Parathyroid adenoma (tissue), 2 donors: ENCODE data around the gene SNTG2.

Source experiments
- H2AFZ ChIP-seq: fragments of 300-600 bp; sonication (generic); one replicate; pipeline ENCODE4 v1.7.0; 2017; ENCODE audit warnings: antibody characterized with exemption, mild to moderate bottlenecking
- H3K27ac ChIP-seq: fragments of 300-600 bp; sonication (generic); one replicate; pipeline ENCODE4 v1.7.0; 2017
- H3K27me3 ChIP-seq: fragments of 300-600 bp; sonication (generic); one replicate; pipeline ENCODE4 v1.7.0; 2017; ENCODE audit warnings: low read length; ENCODE audit not compliant: control insufficient read depth, insufficient read depth
- H3K36me3 ChIP-seq: fragments of 300-600 bp; sonication (generic); one replicate; pipeline ENCODE4 v1.7.0; 2017; ENCODE audit warnings: low read length; ENCODE audit not compliant: control insufficient read depth, insufficient read depth
- H3K4me1 ChIP-seq: fragments of 300-600 bp; sonication (generic); one replicate; pipeline ENCODE4 v1.7.0; 2017; ENCODE audit warnings: control low read depth
- H3K4me2 ChIP-seq: fragments of 300-600 bp; sonication (generic); one replicate; pipeline ENCODE4 v1.7.0; 2017; ENCODE audit warnings: low read length
- H3K4me3 ChIP-seq: fragments of 300-600 bp; sonication (generic); one replicate; pipeline ENCODE4 v1.7.0; 2017; ENCODE audit warnings: low read depth, low read length
- H3K79me2 ChIP-seq: fragments of 300-600 bp; sonication (generic); one replicate; pipeline ENCODE4 v1.7.0; 2017; ENCODE audit warnings: control low read depth
- H3K9ac ChIP-seq: fragments of 300-600 bp; sonication (generic); one replicate; pipeline ENCODE4 v1.7.0; 2017; ENCODE audit warnings: mild to moderate bottlenecking
- H3K9me3 ChIP-seq: fragments of 300-600 bp; sonication (generic); one replicate; pipeline ENCODE4 v1.7.0; 2017; ENCODE audit warnings: low read length; ENCODE audit not compliant: control insufficient read depth
- CTCF ChIP-seq: fragments of 300-600 bp; sonication (generic); IDR thresholded peaks from one replicate; pipeline ENCODE4 v1.7.0; 2017; ENCODE audit warnings: antibody characterized with exemption, mild to moderate bottlenecking
- donor health status: primary hyperparathyroidism.

The SNTG2 gene

GRCh38 chr2:1253629-1254028, 303.0 kb downstream of the SNTG2 start:
- no peaks in the 10 kb centered on the region for H3K27me3 ChIP-seq
- H3K4me3 ChIP-seq = no peak overlapping the region
- no peaks in the 10 kb centered on the region for H3K36me3 ChIP-seq
- H3K27ac ChIP-seq = no peak overlapping the region
- H3K79me2 ChIP-seq = no peaks in the 10 kb centered on the region
- H3K4me2 ChIP-seq = no peak overlapping the region
- no peaks in the 10 kb centered on the region for H3K9me3 ChIP-seq
- H3K4me1 ChIP-seq = no peaks in the 10 kb centered on the region
- no peak overlapping the region for H2AFZ ChIP-seq
- no peak for TF ChIP-seq CTCF
- H3K9ac ChIP-seq = no peak overlapping the region

- H3K4me3 ChIP-seq = no peak overlapping the region
- no peak for TF ChIP-seq CTCF
- H3K9ac ChIP-seq = no peak overlapping the region
- no peak overlapping the region for H3K27ac ChIP-seq
- no peaks in the 10 kb centered on the region for H3K27me3 ChIP-seq
- H3K9me3 ChIP-seq = no peaks in the 10 kb centered on the region
- no peaks in the 10 kb centered on the region for H3K36me3 ChIP-seq
- H3K4me2 ChIP-seq = no peak overlapping the region
- no peaks in the 10 kb centered on the region for H3K79me2 ChIP-seq
- no peaks in the 10 kb centered on the region for H3K4me1 ChIP-seq
- no peak overlapping the region for H2AFZ ChIP-seq
These were observed 304.2 kb downstream of the SNTG2 start for GRCh38 chr2:1254662-1255343.

GRCh38 chr2:1256632-1257324, 306.1 kb downstream of the SNTG2 start:
- Histone ChIP-seq H3K4me2 (no peak overlapping the region), H3K9ac (no peak overlapping the region)

GRCh38 chr2:1257334-1257733, 306.7 kb downstream of the SNTG2 start:
- no peaks in the 10 kb centered on the region for H3K36me3 ChIP-seq
- no peaks in the 10 kb centered on the region for H3K4me1 ChIP-seq
- H3K27me3 ChIP-seq = no peaks in the 10 kb centered on the region
- H3K4me3 ChIP-seq = no peak overlapping the region
- no peaks in the 10 kb centered on the region for H3K9me3 ChIP-seq
- no peak for TF ChIP-seq CTCF
- no peak overlapping the region for H3K4me2 ChIP-seq
- H2AFZ ChIP-seq = no peak overlapping the region
- H3K27ac ChIP-seq = no peak overlapping the region
- H3K9ac ChIP-seq = no peak overlapping the region
- H3K79me2 ChIP-seq = no peaks in the 10 kb centered on the region

More at GRCh38 chr2:1256632-1257324, 306.1 kb downstream of the SNTG2 start:
- no peaks in the 10 kb centered on the region for H3K36me3 ChIP-seq
- TF ChIP-seq CTCF = no peak
- no peaks in the 10 kb centered on the region for H3K4me1 ChIP-seq
- no peak overlapping the region for H2AFZ ChIP-seq
- H3K4me3 ChIP-seq = no peak overlapping the region
- no peaks in the 10 kb centered on the region for H3K79me2 ChIP-seq
- no peaks in the 10 kb centered on the region for H3K9me3 ChIP-seq
- no peak overlapping the region for H3K27ac ChIP-seq
- H3K27me3 ChIP-seq = no peaks in the 10 kb centered on the region

- H2AFZ ChIP-seq = no peak overlapping the region
- no peak for TF ChIP-seq CTCF
These were observed 309.1 kb downstream of the SNTG2 start for GRCh38 chr2:1259746-1260145.

More at GRCh38 chr2:1259746-1260145, 309.1 kb downstream of the SNTG2 start:
- no peaks in the 10 kb centered on the region for H3K79me2 ChIP-seq
- H3K27me3 ChIP-seq = no peaks in the 10 kb centered on the region
- no peaks in the 10 kb centered on the region for H3K36me3 ChIP-seq
- no peak overlapping the region for H3K4me3 ChIP-seq
- H3K27ac ChIP-seq = no peak overlapping the region
- H3K4me2 ChIP-seq = no peak overlapping the region
- H3K4me1 ChIP-seq = no peaks in the 10 kb centered on the region
- no peaks in the 10 kb centered on the region for H3K9me3 ChIP-seq
- H3K9ac ChIP-seq = no peak overlapping the region
